Activated naive CD4-positive, alpha-beta T cell treated with anti-CD3 and anti-CD28 coated beads, Interleukin-2, amount 10 ng/mL, durations not matched to agents 7 days and 5 days (primary cell): ENCODE results near the gene HOXB1.
"Not testable (repeated sequence)": the region's sequence is repeated elsewhere in the genome, so short reads cannot be mapped to it uniquely, and the experiment has no call there.

Source experiments
- CTCF ChIA-PET: fragments of 350-600 bp; sonication (Branson Sonifier 250); formaldehyde crosslinking; loops from one replicate; lab custom pipeline; 2021; ENCODE audit warnings: antibody characterized with exemption; lab: Charles Lee
- DNase-seq: peaks from one replicate; pipeline ENCODE4 v3.0.0-alpha.2; 2020
- H3K27ac Mint-ChIP-seq: one replicate; pipeline ENCODE4 v1.8.0; 2021; ENCODE audit warnings: mild to moderate bottlenecking, moderate library complexity, mixed read lengths
- H3K27me3 Mint-ChIP-seq: one replicate; pipeline ENCODE4 v1.8.0; 2021; ENCODE audit warnings: mild to moderate bottlenecking, mixed read lengths
- H3K36me3 Mint-ChIP-seq: one replicate; pipeline ENCODE4 v1.8.0; 2021; ENCODE audit warnings: mixed read lengths
- H3K4me1 Mint-ChIP-seq: one replicate; pipeline ENCODE4 v1.8.0; 2021; ENCODE audit warnings: mixed read lengths
- H3K4me3 Mint-ChIP-seq: one replicate; pipeline ENCODE4 v1.8.0; 2021; ENCODE audit warnings: mild to moderate bottlenecking, moderate library complexity, mixed read lengths
- H3K9me3 Mint-ChIP-seq: one replicate; pipeline ENCODE4 v1.8.0; 2021; ENCODE audit warnings: mixed read lengths

HOXB1 gene

DNA sequence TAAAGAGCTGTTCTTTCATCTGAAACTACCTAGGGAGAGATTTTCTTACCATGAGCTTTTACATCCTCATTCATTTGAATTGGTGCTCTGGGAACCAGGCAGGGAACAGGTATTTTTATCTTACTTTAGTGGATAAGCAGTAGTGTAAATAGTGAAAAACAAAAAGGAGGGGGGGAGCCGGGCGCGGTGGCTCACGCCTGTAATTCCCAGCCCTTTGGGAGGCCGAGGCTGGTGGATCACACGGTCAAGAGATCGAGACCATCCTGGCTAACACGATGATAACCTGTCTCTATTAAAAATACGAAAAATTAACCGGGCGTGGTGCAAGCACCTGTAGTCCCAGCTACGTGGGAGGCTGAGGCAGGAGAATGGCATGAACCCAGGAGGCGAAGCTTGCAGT is 41.0 kb downstream of the HOXB1 start:
- Mint-ChIP-seq H3K4me1 (peaks cover 51% of the 10 kb centered on the region), H3K36me3 (no peaks in the 10 kb centered on the region), H3K4me3 (no peak overlapping the region), H3K27me3 (peaks cover 62% of the 10 kb centered on the region), H3K9me3 (no peaks in the 10 kb centered on the region), H3K27ac (no peak overlapping the region)
- DNase-seq = no peak
- CTCF ChIA-PET = interaction anchor here (1.2 to 1.7 kb wide), 3 partner anchors 31 to 138 kb away, joined by 3 to 4 read pairs (median 4); no protein-coding TSS in a partner anchor

DNA sequence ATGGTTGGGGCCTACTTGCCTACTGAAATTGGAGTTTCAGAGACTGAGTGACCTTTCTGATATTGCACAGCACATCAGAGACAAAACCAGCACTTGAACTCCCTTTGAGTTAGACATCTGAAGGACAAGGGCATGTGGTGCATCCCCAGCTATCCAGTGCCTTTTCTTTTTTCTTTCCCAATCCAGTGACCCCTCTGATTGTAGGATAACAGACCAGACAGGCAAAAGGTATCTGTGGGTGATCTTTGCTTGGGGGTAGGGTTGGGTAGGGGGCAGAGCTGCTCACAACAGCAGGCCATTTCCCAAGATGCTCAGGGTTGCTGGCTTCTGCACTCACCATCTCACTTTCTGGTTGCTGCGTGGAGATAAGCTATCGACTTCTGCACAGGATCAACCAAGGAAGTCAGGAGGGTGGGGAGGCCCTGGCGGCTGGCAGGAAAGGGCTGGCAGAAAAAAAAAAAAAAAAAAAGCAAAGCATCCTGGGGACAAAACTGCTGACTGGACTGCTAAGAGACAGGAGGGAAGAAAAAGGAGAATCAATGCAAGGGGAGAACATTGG is 42.2 kb downstream of the HOXB1 start:
- Mint-ChIP-seq H3K4me1 (peaks cover 59% of the 10 kb centered on the region), H3K4me3 (no peak overlapping the region), H3K27me3 (peaks cover 64% of the 10 kb centered on the region), H3K36me3 (no peaks in the 10 kb centered on the region), H3K9me3 (no peaks in the 10 kb centered on the region), H3K27ac (no peak overlapping the region)
- CTCF ChIA-PET = interaction anchor here (1.5 to 1.7 kb wide), 2 partner anchors 48 to 136 kb away, joined by 3 to 4 read pairs; no protein-coding TSS in a partner anchor
- DNase-seq = peak; percentile 42

DNA sequence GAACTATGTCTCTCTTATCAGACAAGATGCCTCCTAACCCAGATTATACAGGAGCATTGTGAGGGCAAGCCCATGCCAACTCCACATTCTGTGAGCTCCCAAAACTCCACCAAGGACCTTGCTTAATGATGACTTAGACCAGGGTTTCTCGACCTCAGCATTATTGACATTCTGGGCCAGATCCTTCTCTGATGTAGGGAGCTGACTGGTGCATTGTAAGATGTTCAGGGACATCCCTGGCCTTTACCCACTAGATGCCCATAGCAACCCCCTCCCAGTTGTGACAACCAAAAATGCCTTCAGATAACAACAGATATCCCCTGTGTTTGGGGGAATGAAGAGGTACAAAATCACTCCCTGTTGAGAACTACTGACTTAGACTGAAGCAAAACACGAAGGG is 43.6 kb downstream of the HOXB1 start:
- no peaks in the 10 kb centered on the region for H3K9me3 Mint-ChIP-seq
- H3K4me1 Mint-ChIP-seq = peaks cover 64% of the 10 kb centered on the region
- no peak for DNase-seq
- peaks cover 64% of the 10 kb centered on the region for H3K27me3 Mint-ChIP-seq
- no peaks in the 10 kb centered on the region for H3K36me3 Mint-ChIP-seq
- CTCF ChIA-PET = interaction anchor here (1.2 kb wide), 1 partner anchor 106 kb away, joined by 7 read pairs; the partner anchor contains the start of gene HOXB5
- H3K4me3 Mint-ChIP-seq = no peak overlapping the region
- no peak overlapping the region for H3K27ac Mint-ChIP-seq

DNA sequence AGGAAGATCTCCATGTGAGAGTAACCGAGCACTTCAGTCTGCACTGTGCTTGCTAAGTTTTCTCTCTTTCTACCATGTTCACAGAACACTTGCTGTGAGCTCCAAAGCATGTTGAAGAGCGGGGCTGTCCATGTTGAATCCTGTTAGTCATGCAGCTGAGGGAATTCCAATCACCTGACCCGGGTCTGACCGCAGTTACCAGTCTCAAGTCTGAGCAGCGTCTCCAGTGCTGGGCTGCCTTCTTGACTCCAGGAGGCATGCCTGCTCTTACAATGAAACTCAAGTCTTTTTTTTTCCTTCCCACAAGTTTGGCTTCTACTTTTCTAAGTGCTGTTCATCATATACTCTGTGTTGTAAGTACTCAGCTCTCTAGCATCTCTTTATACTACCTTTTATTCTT is 44.3 kb downstream of the HOXB1 start:
- Mint-ChIP-seq H3K27ac (no peak overlapping the region), H3K4me1 (peaks cover 58% of the 10 kb centered on the region), H3K27me3 (peaks cover 68% of the 10 kb centered on the region), H3K4me3 (no peak overlapping the region), H3K9me3 (no peaks in the 10 kb centered on the region), H3K36me3 (no peaks in the 10 kb centered on the region)
- no peak for DNase-seq
- CTCF ChIA-PET = interaction anchor here (1.2 kb wide), 1 partner anchor 107 kb away, joined by 7 read pairs; the partner anchor contains the start of gene HOXB5

DNA sequence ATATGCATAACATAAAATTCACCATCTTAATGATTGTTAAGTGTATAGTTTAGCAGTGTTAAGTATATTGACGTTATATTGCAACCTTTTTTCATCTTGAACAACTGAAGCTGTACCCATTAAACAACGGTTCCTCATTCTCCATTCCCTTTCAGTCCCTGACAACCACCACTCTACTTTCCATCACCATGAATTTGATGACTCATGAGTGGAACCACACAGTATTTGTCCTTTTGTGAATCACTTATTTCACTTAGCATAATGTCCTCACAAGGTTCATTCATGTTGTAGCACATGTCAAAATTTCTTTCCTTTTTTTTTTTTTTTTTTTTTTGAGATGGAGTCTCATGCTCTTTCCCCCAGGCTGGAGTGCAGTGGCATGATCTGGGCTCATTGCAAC is 46.0 kb downstream of the HOXB1 start:
- no peaks in the 10 kb centered on the region for H3K36me3 Mint-ChIP-seq
- CTCF ChIA-PET = no interaction called here
- H3K27me3 Mint-ChIP-seq = peaks cover 53% of the 10 kb centered on the region
- no peak for DNase-seq
- no peaks in the 10 kb centered on the region for H3K9me3 Mint-ChIP-seq
- no peak overlapping the region for H3K4me3 Mint-ChIP-seq
- H3K4me1 Mint-ChIP-seq = peaks cover 42% of the 10 kb centered on the region
- no peak overlapping the region for H3K27ac Mint-ChIP-seq

DNA sequence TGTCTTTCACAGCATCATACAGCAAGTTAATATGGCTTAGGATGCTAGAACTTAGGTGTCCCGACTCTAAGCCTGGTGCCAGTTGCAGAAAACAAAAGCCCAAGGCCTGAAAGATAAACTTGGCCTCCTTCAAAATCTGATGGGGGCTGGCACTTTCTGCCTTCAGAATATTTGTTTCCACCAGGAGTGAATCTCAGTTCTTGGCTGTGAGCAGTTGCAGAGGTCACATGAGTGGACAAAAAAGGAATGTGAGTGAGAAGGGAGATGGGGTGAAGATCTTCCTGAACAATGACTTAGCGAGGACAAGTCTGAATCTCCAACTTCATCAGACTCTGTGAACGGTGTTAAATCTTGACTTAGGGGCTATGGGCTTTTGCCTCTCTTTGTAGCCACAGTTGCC is 46.6 kb downstream of the HOXB1 start:
- CTCF ChIA-PET = no interaction called here
- Mint-ChIP-seq H3K9me3 (no peaks in the 10 kb centered on the region), H3K27ac (no peak overlapping the region), H3K27me3 (peaks cover 50% of the 10 kb centered on the region), H3K4me1 (peaks cover 37% of the 10 kb centered on the region), H3K36me3 (no peaks in the 10 kb centered on the region), H3K4me3 (no peak overlapping the region)
- no peak for DNase-seq

DNA sequence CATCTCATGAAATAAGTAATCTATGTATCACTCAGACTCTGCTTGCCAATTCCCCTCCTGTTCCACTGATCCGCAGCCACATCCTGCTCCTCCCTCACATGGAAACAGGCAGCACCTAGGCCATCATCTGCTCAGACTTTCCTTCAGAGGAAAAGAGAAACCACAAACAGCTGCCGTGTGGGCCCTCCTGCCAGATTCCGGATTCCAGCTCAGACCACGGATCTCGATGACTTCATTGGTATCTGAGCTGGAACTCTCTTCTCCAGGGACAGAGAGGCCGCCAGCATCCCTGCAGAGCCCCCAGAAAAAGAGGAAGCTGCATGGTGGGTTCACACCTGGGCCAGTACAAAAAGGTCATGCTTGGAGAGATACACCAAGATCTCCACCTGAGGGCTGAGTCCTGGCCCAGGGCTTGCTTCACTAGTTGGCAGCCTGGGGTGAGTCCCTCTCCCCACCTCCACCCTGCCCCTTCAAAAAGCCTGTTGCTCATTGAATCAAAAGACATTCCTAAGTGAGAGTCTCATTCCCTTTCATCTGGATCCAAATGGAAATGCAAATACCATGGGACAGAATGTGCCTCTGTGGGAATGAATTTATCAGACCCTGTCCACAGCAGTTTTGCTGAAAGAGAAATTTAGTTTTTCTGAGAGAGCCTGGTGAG is 47.2 kb downstream of the HOXB1 start:
- CTCF ChIA-PET = interaction anchor here (0.6 kb wide), 1 partner anchor 22 kb away, joined by 3 read pairs; no protein-coding TSS in a partner anchor
- H3K9me3 Mint-ChIP-seq = no peaks in the 10 kb centered on the region
- H3K4me1 Mint-ChIP-seq = peaks cover 35% of the 10 kb centered on the region
- no peak overlapping the region for H3K27ac Mint-ChIP-seq
- H3K36me3 Mint-ChIP-seq = no peaks in the 10 kb centered on the region
- peak; percentile 59 for DNase-seq
- H3K27me3 Mint-ChIP-seq = peaks cover 46% of the 10 kb centered on the region
- H3K4me3 Mint-ChIP-seq = no peak overlapping the region

DNA sequence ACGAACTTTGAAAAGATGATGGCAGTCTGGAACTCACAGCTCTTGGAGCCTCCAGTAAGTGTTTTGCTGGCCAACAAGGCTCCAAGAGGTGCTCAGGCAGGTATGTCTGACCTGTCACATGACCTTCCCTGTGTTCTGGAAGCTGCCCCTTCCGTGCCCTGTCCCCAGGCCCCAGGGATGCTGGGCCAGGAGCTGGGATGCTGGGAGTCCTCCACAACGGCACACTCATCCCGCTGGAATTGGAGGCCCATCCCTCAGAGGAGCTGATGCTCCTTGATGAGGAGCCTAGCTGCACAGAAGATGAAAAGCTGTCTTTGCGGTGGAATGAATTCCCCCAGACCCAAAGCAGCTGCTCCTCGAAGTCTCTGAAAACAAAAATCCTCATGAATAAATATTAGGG is 47.8 kb downstream of the HOXB1 start:
- no peaks in the 10 kb centered on the region for H3K9me3 Mint-ChIP-seq
- H3K4me3 Mint-ChIP-seq = no peak overlapping the region
- CTCF ChIA-PET = interaction anchor here (0.6 kb wide), 1 partner anchor 23 kb away, joined by 3 read pairs; no protein-coding TSS in a partner anchor

DNA sequence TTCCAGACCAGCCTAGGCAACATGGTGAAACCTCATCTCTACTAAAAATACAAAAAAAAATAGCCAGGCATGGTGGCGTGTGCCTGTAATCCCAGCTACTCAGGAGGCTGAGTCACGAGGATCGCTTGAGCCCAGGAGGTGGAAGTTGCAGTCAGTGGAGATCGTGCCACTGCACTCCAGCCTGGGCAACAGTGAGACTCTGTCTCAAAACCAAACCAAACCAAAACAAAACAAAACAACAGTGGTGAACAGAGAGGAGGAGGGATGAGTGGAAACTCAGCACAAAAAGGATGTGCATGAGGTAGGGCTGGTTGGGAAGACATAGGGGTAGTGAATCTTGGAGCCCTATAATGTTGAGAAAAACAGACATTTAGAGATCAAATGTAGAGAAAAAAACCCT is 48.5 kb downstream of the HOXB1 start:
- H3K36me3 Mint-ChIP-seq, H3K4me3 Mint-ChIP-seq, CTCF ChIA-PET, H3K9me3 Mint-ChIP-seq, DNase-seq, H3K27ac Mint-ChIP-seq: not testable (repeated sequence)
- H3K27me3 Mint-ChIP-seq = peaks cover 48% of the 10 kb centered on the region
- peaks cover 37% of the 10 kb centered on the region for H3K4me1 Mint-ChIP-seq

More for the DNA sequence above, 47.8 kb downstream of the HOXB1 start:
- Mint-ChIP-seq H3K4me1 (peaks cover 36% of the 10 kb centered on the region), H3K36me3 (no peaks in the 10 kb centered on the region), H3K27me3 (peaks cover 47% of the 10 kb centered on the region), H3K27ac (no peak overlapping the region)
- no peak for DNase-seq

DNA sequence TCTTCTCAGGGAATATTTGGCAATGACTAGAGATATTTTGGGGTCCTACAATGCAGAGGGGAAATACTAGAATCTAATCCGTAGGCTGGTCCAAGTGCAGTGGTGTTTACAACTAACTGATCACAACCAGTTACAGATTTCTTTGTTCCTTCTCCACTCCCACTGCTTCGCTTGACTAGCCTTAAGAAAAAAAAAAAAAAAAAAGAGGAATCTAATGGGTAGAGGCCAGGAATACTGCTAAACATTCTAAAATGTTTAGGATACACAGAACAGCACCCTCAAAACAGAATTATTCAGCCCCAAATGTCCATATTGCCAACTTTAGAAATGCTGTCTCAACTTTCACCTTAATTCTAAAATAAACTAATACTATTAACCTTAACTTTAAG is 51.8 kb downstream of the HOXB1 start:
- peaks cover 31% of the 10 kb centered on the region for H3K4me1 Mint-ChIP-seq
- H3K9me3 Mint-ChIP-seq = no peaks in the 10 kb centered on the region
- no peak overlapping the region for H3K27ac Mint-ChIP-seq
- H3K4me3 Mint-ChIP-seq = no peak overlapping the region
- CTCF ChIA-PET = no interaction called here
- no peak for DNase-seq
- H3K27me3 Mint-ChIP-seq = peaks cover 44% of the 10 kb centered on the region
- H3K36me3 Mint-ChIP-seq = no peaks in the 10 kb centered on the region
